Ureter (tissue), 1 donor: ENCODE results near the gene SLC2A5. TPM values are rescaled to one million over a fixed set of nuclear protein-coding genes. Genes with fewer than 3 reads are reported as not detected.
"Not testable (repeated sequence)": the region's sequence is repeated elsewhere in the genome, so short reads cannot be mapped to it uniquely, and the experiment has no call there.

Source experiments
- DNase-seq: peaks from one replicate; pipeline ENCODE4 v3.0.0-alpha.2; 2020; ENCODE audit warnings: low spot score
- total RNA-seq: library from RNA; stranded (reverse); gene quantifications from one replicate; pipeline ENCODE4 v1.2.4, GENCODE V29; 2023
- donor health status: DM: yes; HTN: yes; CAD: no.

The SLC2A5 gene
- total RNA-seq, 1 donor from 2014 or later = 1.1 TPM

DNA sequence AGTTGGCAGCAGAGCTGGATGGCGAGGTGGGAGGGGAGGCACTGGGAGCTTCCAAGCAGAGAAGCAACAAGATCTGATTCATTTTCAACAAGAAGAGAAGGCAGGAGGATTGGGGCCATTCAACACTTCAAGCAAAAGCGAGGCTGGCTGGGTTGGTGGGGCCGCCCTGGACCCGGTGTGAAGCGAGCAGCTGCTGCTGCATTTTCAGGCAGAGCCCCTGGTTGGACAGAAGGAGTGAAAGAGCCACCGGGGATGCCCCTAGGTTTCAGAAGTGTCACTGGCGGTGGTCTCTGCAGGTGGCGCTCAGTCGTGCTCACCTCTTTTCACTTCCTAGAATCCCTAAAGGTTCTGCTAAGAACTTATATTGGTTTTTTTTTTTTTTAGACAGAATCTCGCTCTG lies 61.2 kb downstream of the SLC2A5 start:
- DNase-seq = no peak

DNA sequence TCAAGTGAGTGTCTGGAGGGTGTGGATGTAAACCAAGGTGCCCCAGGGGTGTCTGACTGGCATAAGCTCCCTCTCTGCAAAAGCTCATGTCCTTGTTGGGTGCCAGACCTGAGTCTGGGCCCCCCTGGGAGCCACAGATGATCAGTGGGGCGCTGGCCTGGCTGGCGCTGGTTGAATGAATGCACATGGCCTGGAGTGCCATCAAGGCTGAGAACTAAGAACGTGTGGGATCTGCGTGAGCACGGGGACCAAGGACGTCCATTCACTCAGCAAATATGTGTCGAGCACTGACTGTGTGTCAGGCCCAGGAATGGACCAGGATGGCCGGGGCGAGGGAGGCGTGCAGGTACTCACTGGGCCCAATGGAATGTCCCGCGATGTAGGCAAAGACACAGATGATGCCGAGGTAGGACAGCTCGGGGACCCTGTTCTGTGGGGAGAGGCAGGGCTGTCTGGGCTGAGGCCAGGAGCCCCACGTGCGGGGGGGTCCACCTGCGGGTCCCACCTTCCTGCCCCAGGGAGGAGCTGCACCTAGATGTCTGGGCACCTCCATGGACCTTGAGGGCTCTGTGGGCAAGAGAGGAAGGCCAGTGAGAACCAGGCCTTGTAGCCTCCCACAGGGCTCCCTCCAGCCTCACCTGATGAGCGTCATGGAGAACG lies 62.3 kb downstream of the SLC2A5 start:
- no peak for DNase-seq

DNA sequence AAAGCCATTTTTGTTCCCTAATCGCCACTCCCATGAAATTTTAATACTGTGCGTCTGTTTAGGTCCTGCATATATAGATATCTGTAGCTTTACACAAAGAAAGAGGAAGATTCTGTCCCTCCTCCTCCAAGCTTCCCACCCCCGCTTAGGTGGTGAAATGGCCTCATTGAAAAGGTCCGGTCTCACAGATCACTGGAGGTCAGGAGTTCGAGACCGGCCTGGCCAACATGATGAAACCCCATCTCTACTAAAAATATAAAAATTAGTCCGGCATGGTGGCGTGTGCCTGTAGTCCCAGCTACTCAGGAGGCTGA lies 64.1 kb downstream of the SLC2A5 start:
- no peak for DNase-seq

DNA sequence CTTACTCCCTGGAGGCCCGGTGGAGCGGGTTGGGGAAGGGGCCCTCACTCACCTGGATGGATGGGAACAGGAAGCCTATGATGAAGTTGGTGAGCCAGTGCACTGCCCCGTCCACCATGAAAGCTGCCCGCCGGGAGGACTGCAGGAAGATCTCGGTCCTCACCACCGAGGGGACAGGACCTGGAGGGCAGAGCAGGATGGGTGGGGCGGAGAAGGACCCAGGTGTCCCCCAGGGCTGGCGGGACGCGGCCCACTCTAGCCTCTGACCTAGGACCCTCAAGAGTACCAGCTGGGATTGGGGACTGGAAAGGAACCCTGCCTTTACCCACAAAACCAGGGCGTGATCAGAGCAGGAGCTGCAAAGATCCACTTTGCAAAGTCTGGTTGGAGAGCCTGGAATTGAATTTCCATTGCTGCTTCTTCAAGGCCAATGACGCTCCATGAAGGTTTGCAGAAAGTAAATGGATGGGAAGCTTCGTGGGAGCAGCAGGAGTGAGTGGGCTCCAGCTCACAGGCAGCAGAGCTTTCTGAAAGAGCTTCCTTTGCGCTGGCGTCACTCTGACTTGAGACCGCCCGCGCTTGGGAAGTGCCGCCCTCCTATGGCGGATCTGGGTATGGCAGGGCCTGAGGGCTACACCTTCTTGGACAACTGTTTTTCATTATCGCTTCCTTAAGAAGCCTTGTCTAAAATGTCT lies 64.6 kb downstream of the SLC2A5 start:
- DNase-seq = peak; percentile 81

DNA sequence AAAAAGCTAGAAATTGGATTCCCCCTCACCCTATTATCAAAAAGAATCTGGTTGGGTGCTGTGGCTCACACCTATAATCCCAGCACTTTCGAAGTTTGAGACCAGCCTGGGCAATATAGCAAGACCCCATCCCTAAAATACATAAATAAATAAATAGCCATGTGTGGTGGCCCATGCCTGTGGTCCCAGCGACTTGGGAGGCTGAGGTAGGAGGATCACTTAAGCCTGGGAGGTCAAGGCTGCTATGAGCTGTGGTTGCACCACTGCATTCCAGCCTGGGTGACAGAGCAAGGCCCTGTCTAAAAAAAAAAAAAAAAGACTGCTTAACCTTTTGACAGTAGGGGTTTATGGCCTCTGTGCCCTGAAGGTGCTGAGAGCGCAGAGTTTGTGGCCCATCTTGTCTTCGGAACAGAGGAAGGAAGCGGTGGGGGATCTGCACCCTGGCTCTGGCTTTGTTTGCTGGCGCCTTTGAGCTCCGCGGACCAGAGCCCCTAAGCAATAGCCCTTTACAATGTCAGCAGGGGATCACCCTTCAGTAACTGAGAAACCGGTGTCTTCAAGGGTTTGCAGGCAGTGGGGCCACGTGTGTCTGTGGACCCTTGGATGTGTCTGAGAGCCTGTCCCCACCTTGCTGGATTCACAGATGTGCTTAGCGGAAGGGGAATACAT lies 65.3 kb downstream of the SLC2A5 start:
- DNase-seq = no peak

DNA sequence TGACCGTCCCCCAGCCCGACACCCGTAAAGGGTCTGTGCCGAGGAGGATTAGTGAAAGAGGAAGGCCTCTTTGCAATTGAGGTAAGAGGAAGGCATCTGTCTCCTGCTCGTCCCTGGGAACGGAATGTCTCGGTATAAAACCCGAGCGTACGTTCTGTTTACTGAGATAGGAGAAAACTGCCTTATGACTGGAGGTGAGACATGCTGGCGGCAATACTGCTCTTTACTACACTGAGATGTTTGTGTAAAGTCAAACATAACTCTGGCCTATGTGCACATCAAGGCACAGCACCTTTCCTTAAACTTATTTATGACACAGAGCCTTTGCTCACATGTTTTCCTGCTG lies 67.2 kb downstream of the SLC2A5 start:
- DNase-seq = not testable (repeated sequence)

DNA sequence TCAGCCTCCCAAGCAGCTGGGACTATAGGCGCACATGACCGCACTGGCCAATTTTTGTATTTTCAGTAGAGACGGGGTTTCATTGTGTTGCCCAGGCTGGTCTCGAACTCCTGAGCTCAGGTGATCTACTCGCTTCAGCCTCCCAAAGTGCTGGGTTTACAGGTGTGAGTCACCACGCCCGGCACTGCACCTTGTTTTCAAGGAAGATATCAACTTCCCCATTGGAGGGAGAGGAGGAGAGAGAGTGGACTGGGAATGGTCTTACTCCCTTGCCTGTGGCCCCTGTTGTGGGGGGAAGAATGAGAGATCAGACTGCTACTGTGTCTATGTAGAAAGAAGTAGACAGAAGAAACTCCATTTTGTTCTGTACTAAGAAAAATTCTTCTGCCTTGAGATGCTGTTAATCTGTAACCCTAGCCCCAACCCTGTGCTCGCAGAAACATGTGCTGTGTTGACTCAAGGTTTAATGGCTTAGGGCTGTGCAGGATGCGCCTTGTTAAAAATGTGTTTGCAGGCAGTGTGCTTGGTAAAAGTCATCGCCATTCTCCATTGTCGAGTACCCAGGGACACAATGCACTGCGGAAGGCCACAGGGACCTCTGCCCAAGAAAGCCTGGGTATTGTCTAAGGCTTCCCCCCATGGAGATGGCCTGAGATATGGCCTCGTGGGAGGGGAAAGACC lies 67.8 kb downstream of the SLC2A5 start:
- not testable (repeated sequence) for DNase-seq

DNA sequence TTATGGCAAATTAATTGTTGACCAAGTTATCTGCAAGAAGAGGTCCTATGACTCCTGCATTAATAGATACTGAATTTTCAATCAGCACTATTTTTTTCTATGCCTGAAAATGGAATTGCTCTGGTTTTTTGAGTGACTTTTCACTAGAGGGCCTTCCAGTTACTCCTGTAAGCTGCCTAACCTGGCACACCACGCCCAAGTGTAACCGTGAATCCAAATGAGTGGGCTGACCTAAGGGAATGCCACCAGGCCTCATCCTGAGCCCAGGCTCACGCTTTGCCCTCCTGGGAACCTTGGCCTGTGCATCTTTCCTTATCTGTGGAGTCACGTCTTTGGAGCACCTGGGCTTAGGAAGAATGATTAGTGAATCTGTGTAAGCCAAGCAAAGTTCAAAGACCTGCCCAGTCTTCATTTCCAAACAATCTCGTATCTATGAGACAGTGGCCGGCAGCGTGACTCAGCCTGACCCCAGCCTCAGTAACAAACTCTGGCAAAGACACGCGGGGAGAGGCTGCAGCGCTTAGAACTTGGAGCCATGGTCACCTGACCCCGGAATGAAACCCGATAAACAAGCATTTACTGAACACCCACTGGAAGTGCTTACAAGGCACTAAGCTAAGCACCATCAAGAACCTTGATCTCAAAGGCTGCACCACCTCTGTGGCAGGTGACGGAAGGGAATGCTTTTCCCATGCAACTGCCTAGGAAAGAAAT lies 75.3 kb downstream of the SLC2A5 start:
- not testable (repeated sequence) for DNase-seq

DNA sequence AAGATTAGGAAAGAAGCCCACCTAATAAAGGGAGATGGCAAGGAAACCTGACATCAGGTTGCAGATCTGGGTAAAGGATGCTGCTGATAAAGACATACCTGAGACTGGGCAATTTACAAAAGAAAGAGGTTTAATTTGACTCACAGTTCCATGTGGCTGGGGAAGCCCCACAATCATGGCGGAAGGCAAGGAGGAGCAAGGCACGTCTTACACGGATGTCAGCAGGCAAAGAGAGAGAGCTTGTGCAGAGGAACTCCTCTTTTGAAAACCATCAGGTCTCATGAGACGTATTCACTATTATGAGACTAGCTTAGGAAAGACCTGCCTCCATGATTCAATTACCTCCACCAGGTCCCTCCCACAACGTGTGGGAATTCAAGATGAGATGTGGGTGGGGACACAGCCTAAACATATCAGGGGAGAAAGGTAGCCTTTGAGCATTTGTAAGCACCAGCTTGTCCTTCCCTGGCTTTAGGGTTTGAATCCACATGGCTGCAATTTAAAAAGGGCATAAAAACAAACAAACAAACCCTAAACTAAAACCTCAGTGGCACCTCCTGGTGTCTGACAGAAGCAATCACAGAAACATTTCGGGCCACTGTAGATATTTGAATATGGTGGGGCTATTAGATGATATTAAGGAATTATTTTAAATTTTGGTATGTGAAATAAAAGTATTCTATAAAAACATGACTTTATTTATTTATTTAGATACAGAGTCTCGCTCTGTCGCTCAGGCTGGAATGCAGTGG lies 76.3 kb downstream of the SLC2A5 start:
- DNase-seq = no peak

DNA sequence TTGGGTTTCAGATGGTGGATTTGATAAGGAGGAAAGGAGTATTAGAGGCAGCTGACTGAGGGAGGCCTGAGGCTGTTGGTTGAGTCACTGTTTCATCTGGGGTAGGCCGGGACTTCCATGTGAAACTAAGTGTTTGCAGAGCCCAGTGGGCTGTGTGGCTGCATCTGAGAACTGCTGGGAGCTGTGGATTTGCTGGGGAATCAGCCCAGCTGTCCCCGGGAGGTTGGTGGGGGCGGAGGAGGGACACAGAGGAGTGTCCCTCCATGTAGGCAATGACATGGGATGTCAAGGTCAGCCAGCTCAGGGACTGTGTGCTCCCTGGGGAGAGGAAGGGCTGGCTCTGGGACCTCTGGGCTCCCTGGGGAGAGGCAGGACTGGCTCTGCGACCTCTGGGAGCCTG lies 79.6 kb downstream of the SLC2A5 start:
- DNase-seq = no peak

DNA sequence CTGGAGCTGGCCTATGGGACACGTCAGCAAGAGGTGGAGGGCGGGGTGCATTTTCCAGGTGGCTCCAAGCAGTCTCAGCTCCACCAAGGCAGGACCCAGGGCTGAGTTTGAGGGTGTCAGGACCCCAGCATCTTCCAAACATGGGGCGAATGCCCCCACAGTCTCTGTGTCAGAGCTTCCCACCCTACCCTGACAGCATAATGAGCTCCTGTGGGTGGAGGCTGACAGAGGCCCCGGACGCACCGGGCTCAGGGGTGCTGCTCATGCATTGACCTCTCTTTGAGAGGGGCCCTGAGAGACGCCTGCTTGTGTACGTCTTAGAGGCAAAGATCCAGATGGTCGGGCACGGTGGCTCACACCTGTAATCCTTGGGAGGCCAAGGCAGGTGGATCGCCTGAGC lies 80.4 kb downstream of the SLC2A5 start:
- no peak for DNase-seq

DNA sequence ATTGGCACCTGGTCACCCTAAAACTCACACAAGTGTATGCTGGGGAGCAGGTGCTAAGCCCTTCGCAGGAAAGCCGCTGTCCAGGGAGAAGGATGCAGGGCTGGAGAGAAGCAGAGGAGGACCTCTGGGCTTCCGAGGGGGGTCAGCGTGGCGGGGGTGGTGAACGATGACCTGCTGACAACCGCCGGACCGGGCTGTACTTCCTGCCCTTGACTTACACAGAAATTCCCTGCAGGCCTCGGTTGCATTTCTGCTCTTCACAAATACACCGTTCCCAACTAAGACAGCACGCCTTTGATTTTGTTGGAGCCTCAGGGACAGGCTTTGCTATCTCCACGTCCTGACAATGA lies 80.8 kb downstream of the SLC2A5 start:
- DNase-seq = no peak

DNA sequence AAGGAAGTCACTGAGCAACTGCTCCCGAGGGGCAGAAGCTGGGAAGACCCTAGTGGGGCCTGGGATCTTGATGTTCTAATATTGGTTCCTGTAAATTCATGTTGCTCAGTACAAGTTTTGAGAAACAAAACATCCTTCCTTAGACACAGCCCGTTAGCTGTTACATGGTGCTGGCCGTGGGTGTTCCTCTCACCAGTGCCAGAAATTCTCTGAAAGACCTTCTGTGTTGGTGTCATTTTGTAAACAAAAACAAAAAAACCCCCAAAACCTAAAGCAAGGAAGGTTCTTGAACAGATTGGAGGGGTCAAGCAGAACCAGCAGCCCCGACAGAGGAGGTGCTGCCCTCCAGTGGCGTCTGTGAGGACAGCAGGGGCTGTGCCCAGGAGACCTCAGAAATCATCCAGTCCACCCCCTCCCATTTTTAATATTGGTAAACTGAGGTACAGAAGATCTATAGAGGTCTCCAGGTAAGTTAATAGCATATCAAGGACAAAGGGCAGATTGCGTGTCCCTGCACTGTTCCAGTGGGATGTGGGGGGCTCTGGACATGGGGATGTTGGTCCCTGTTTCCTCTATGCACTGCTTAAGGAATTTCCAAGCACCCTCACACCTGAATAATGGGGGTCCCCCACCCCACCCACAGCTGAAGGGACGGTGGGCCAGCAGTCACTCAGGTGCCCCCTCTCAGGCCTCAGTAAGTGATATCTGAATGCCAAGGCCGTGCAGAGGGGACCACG lies 81.4 kb downstream of the SLC2A5 start:
- no peak for DNase-seq

DNA sequence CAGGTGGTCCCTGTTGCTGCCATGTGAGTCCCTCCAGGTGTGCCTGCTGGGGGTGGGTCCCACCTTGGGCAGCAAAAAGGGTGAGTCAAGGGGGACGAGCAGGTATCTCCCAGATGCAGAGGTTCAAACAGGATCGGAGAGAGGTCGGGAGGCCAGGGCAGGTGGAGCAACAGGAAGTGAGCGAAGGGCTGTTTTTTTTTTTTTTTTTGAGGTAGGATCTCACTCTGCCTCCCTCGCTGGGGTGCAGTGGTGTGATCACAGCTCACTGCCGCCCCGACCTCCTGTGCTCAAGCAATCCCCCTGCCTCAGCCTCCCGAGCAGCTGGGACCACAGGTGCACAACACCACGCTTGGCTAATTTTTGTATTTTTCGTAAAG lies 82.6 kb downstream of the SLC2A5 start:
- no peak for DNase-seq

DNA sequence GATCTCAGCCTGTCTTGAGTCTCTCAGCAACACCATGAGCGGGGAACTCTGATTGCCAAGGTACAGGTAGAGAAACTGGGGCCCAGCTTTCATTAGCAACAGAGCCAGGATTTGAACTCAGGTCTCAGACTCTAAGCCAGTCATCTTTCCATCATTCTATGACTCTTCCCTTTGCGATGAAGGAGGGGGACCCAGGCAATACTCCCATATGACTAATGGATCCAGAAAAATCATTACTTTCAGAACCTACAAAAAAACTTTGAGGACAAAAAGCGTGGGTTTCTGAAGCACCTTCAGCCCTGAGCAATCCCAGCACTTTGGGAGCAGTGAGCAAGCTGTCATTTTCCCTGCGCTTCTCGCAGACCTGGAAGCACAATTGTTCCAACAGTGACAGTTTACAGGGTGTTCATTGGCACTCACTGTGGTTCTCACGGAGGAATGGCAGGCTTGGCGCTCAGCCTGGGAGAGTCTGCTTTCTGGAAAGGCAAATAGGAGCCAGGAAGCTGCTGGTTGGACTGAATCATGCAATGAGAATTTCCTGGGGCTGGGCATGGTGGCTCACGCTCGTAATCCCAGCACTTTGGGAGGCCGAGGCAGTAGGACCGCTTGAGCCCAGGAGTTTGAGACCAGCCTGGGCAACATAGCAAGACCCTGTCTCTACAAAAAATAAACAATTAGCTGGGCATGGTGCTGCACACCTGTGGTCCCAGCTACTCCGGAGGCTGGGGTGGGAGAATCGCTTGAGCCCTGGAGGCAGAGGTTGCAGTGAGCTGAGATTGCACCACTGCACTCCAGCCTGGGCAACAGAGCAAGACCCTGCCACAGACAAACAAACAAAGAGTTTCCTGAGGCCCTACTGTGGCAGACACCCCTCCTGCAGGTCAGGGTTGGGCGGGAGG lies 83.3 kb downstream of the SLC2A5 start:
- DNase-seq = peak; percentile 82

Other genes with a start within 250 kb of the SLC2A5 start
- gene ENO1, start 190.9 kb downstream of the SLC2A5 start, total RNA-seq = 726 TPM
- gene CA6, start 123.8 kb downstream of the SLC2A5 start, total RNA-seq = not detected
- gene SLC2A7, start 43.2 kb downstream of the SLC2A5 start, total RNA-seq = not detected
- gene GPR157, start 59.5 kb upstream of the SLC2A5 start, total RNA-seq = 12.2 TPM
- 70.7 TPM for gene H6PD, start 165.1 kb upstream of the SLC2A5 start, total RNA-seq
- gene SPSB1, start 223.3 kb upstream of the SLC2A5 start, total RNA-seq = 15.1 TPM